OCI-LY7 (cell line): ENCODE measurements around the gene MED22.

ENCODE experiments used
- EZH2phosphoT487 ChIP-seq: fragments of 200-600 bp; sonication (generic); IDR thresholded peaks from 2 replicates; pipeline ENCODE4 v1.6.1; 2018; ENCODE audit warnings: low read depth, borderline replicate concordance, mild to moderate bottlenecking, mixed run types, antibody characterized with exemption, low read length, moderate library complexity, mixed read lengths
- TF ChIP-seq, protein P1 (sequence below): fragments of 200-600 bp; sonication (generic); conservative IDR thresholded peaks from 2 replicates; pipeline ENCODE4 v1.5.1; 2014; ENCODE audit warnings: mild to moderate bottlenecking, antibody characterized with exemption, low read length, moderate library complexity, mixed read lengths

GRCh38 chr9:133323211-133323610 is 24.7 kb downstream of the MED22 start:
- TF ChIP-seq, protein P1, sequence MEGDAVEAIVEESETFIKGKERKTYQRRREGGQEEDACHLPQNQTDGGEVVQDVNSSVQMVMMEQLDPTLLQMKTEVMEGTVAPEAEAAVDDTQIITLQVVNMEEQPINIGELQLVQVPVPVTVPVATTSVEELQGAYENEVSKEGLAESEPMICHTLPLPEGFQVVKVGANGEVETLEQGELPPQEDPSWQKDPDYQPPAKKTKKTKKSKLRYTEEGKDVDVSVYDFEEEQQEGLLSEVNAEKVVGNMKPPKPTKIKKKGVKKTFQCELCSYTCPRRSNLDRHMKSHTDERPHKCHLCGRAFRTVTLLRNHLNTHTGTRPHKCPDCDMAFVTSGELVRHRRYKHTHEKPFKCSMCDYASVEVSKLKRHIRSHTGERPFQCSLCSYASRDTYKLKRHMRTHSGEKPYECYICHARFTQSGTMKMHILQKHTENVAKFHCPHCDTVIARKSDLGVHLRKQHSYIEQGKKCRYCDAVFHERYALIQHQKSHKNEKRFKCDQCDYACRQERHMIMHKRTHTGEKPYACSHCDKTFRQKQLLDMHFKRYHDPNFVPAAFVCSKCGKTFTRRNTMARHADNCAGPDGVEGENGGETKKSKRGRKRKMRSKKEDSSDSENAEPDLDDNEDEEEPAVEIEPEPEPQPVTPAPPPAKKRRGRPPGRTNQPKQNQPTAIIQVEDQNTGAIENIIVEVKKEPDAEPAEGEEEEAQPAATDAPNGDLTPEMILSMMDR, result no peak
- TF ChIP-seq EZH2phosphoT487, result no peak
